HepG2 (cell line): ENCODE measurements around the gene RUSC1. TPM values are rescaled to one million over a fixed set of nuclear protein-coding genes. Genes with fewer than 3 reads are reported as not detected.
A peak's percentile ranks its signal among the peaks of the same experiment; 100 is the strongest.

Experiments
- AKAP8 ChIP-seq: sonication (generic); formaldehyde crosslinking; IDR thresholded peaks from 2 replicates; pipeline ENCODE4 v1.5.1; 2020; ENCODE audit warnings: mild to moderate bottlenecking, missing genetic modification reagents
- DMAP1 ChIP-seq: IDR thresholded peaks from 2 replicates; pipeline ENCODE4 v1.6.1; 2016
- DNMT1 ChIP-seq: sonication (generic); formaldehyde crosslinking; IDR thresholded peaks from 2 replicates; pipeline ENCODE4 v1.5.1; 2020; ENCODE audit warnings: mild to moderate bottlenecking, missing genetic modification reagents
- FOXO1 ChIP-seq: sonication (generic); formaldehyde crosslinking; IDR thresholded peaks from 2 replicates; pipeline ENCODE4 v1.4.0; 2020; ENCODE audit warnings: missing genetic modification reagents
- IRF1 ChIP-seq: sonication (generic); formaldehyde crosslinking; IDR thresholded peaks from 2 replicates; pipeline ENCODE4 v1.4.0; 2020; ENCODE audit warnings: low read depth, mild to moderate bottlenecking, missing genetic modification reagents
- JDP2 ChIP-seq: sonication (generic); formaldehyde crosslinking; IDR thresholded peaks from 2 replicates; pipeline ENCODE4 v1.8.1; 2022; ENCODE audit warnings: missing genetic modification reagents, borderline replicate concordance
- KDM5A ChIP-seq: fragments of 200-600 bp; sonication (generic); IDR thresholded peaks from 2 replicates; pipeline ENCODE4 v1.7.0; 2018; ENCODE audit warnings: antibody characterized with exemption, mild to moderate bottlenecking, low read length, borderline replicate concordance
- NFAT5 ChIP-seq: sonication (generic); formaldehyde crosslinking; IDR thresholded peaks from 2 replicates; pipeline ENCODE4 v1.4.0; 2020; ENCODE audit warnings: missing genetic modification reagents
- POGZ ChIP-seq: sonication (generic); formaldehyde crosslinking; IDR thresholded peaks from 2 replicates; pipeline ENCODE4 v1.4.0; 2020; ENCODE audit warnings: mild to moderate bottlenecking, missing genetic modification reagents
- SAP130 ChIP-seq: IDR thresholded peaks from 2 replicates; pipeline ENCODE4 v1.6.1; 2016; ENCODE audit warnings: low read depth
- TFE3 ChIP-seq: IDR thresholded peaks from 2 replicates; pipeline ENCODE4 v1.6.1; 2016
- ZBTB14 ChIP-seq: sonication (generic); formaldehyde crosslinking; IDR thresholded peaks from 2 replicates; pipeline ENCODE4 v1.4.0; 2020; ENCODE audit warnings: missing genetic modification reagents
- ZBTB46 ChIP-seq: sonication (generic); formaldehyde crosslinking; IDR thresholded peaks from 2 replicates; pipeline ENCODE4 v1.4.0; 2020; ENCODE audit warnings: mild to moderate bottlenecking, missing genetic modification reagents, borderline replicate concordance
- ZKSCAN5 ChIP-seq: sonication (generic); formaldehyde crosslinking; IDR thresholded peaks from 2 replicates; pipeline ENCODE4 v1.5.1; 2020; ENCODE audit warnings: mild to moderate bottlenecking, missing genetic modification reagents
- ZNF225 ChIP-seq: sonication (generic); formaldehyde crosslinking; IDR thresholded peaks from 2 replicates; pipeline ENCODE4 v1.4.0; 2020; ENCODE audit warnings: mild to moderate bottlenecking, missing genetic modification reagents
- ZNF367 ChIP-seq: sonication (generic); formaldehyde crosslinking; IDR thresholded peaks from 2 replicates; pipeline ENCODE4 v1.4.0; 2020; ENCODE audit warnings: missing genetic modification reagents, borderline replicate concordance
- ZNF775 ChIP-seq: sonication (generic); formaldehyde crosslinking; IDR thresholded peaks from 2 replicates; pipeline ENCODE4 v1.4.0; 2020; ENCODE audit warnings: missing genetic modification reagents, mild to moderate bottlenecking, moderate library complexity, borderline replicate concordance
- ZNF782 ChIP-seq: sonication (generic); formaldehyde crosslinking; IDR thresholded peaks from 2 replicates; pipeline ENCODE4 v1.4.0; 2020; ENCODE audit warnings: missing genetic modification reagents, mild to moderate bottlenecking, borderline replicate concordance
- ZSCAN20 ChIP-seq: sonication (generic); formaldehyde crosslinking; IDR thresholded peaks from 2 replicates; pipeline ENCODE4 v1.4.0; 2020; ENCODE audit warnings: missing genetic modification reagents, mild to moderate bottlenecking, borderline replicate concordance
- polyA plus RNA-seq, 8 experiments: library from polyadenylated mRNA; depleted of rRNA in 3 of 8; stranded (reverse) in 7 of 8; unstranded in 1 of 8; fragments of >200 nt; fragmentation: Illumina TruSeq in 4 of 8; extraction: Trizol in 4 of 8; gene quantifications; 2 replicates each; pipeline versions ENCODE4 v1.2.1 to v1.2.3, GENCODE V29; 2011 to 2016; ENCODE audit warnings: low read depth in 4 of 8, missing spikeins in 1 of 8, mixed read lengths in 1 of 8; ENCODE audit not compliant: insufficient read depth in 1 of 8
- total RNA-seq, 5 experiments: library from RNA; depleted of rRNA; stranded (reverse); fragments of >200 nt; fragmentation: Illumina TruSeq; extraction: Trizol; gene quantifications; 2 replicates each; pipeline ENCODE4 v1.2.3, GENCODE V29; 2016; ENCODE audit warnings: low read depth in 1 of 5

Gene RUSC1
- total and polyA plus RNA-seq, 2 of the 13 experiments (the other 11 are each of a cell fraction or from before 2014, with no cell fraction given), result 18.7 to 20.4 TPM

- TF ChIP-seq ZBTB46 (CRISPR knock-in tag) (0 out of 2 replicates have a peak, but pooled peaks have one; percentile 50), ZSCAN20 (CRISPR knock-in tag) (0 out of 2 replicates have a peak, but pooled peaks have one; percentile 59), ZNF225 (peak; percentile 60), KDM5A (no peak), JDP2 (CRISPR knock-in tag) (no peak), SAP130 (CRISPR knock-in tag) (peak; percentile 97), ZNF775 (CRISPR knock-in tag) (no peak), ZBTB14 (CRISPR knock-in tag) (no peak), AKAP8 (CRISPR knock-in tag) (peak; percentile 80; the same call in 1 of the 2 replicates), ZNF782 (CRISPR knock-in tag) (peak; percentile 80; the same call in 1 of the 2 replicates), POGZ (peak; percentile 77), DNMT1 (CRISPR knock-in tag) (no peak), NFAT5 (CRISPR knock-in tag) (peak; percentile 90), IRF1 (CRISPR knock-in tag) (no peak; the same call in 1 of the 2 replicates), ZKSCAN5 (CRISPR knock-in tag) (no peak), TFE3 (peak; percentile 89), DMAP1 (CRISPR knock-in tag) (peak; percentile 61), ZNF367 (CRISPR knock-in tag) (no peak), FOXO1 (CRISPR knock-in tag) (peak; percentile 80)
These were observed 20.0 kb upstream of the RUSC1 start (continued) for GRCh38 chr1:155300553-155301329.
